IMR-90 (cell line): ENCODE data around the gene SREK1. TPM values are rescaled to one million over a fixed set of nuclear protein-coding genes. Genes with fewer than 3 reads are reported as not detected.
A peak's percentile ranks its signal among the peaks of the same experiment; 100 is the strongest.

Experiments
- ATAC-seq: fragments of 200-7000 bp; cut with Tn5 transposase; 2 replicates; pipeline ENCODE4 v1.9.1; 2020; ENCODE audit warnings: low read depth, mild to moderate bottlenecking, moderate library complexity
- BruUV-seq: library from RNA; stranded (reverse); fragments of 400-500 nt; replicated peaks from 2 replicates; lab custom pipeline; 2021; lab: Mats Ljungman, UMichigan
- CTCF ChIA-PET: fragments of 300-600 bp; formaldehyde crosslinking; extraction: SDS; loops from one replicate; lab custom pipeline; 2021; ENCODE audit warnings: antibody characterized with exemption; lab: Yijun Ruan, JAX
- POLR2A ChIA-PET: fragments of 300-600 bp; sonication (Branson Sonifier 250); formaldehyde crosslinking; loops from one replicate; lab custom pipeline; 2022; ENCODE audit warnings: antibody characterized with exemption; ENCODE audit not compliant: unreplicated experiment; lab: Charles Lee
- DNase-seq: peaks from one replicate; pipeline ENCODE4 v3.0.0; 2013
- H2AFZ ChIP-seq: replicated peaks from 2 replicates; pipeline ENCODE3; 2013; ENCODE audit warnings: low read length, mild to moderate bottlenecking; ENCODE audit not compliant: poor library complexity
- H2AK5ac ChIP-seq: 2 replicates; pipeline ENCODE4 v1.6.1; 2013; ENCODE audit warnings: low read depth, low read length, inconsistent platforms
- H2AK9ac ChIP-seq: replicated peaks from 2 replicates; pipeline ENCODE3; 2013; ENCODE audit warnings: mild to moderate bottlenecking, low read depth, low read length, moderate library complexity; ENCODE audit not compliant: poor library complexity
- H2BK120ac ChIP-seq: 2 replicates; pipeline ENCODE4 v1.6.1; 2013; ENCODE audit warnings: low read depth, low read length, inconsistent platforms
- H2BK15ac ChIP-seq: 3 replicates; pipeline ENCODE4 v1.6.1; 2013; ENCODE audit warnings: low read depth, low read length, inconsistent platforms
- H2BK20ac ChIP-seq: 2 replicates; pipeline ENCODE4 v1.6.1; 2013; ENCODE audit warnings: low read depth, mild to moderate bottlenecking, inconsistent platforms, low read length, moderate library complexity
- H2BK5ac ChIP-seq: 2 replicates; pipeline ENCODE4 v1.6.1; 2013; ENCODE audit warnings: mild to moderate bottlenecking, low read depth, low read length, inconsistent platforms; ENCODE audit not compliant: poor library complexity, severe bottlenecking
- H3K14ac ChIP-seq: replicated peaks from 2 replicates; pipeline ENCODE4 v1.6.1; 2013; ENCODE audit warnings: low read depth, low read length, inconsistent platforms
- H3K18ac ChIP-seq: 2 replicates; pipeline ENCODE4 v1.6.1; 2013; ENCODE audit warnings: low read depth, low read length, control low read depth
- H3K23ac ChIP-seq: 2 replicates; pipeline ENCODE4 v1.6.1; 2013; ENCODE audit warnings: low read depth, low read length, inconsistent platforms
- H3K27ac ChIP-seq: 2 replicates; pipeline ENCODE4 v1.5.1; 2013; ENCODE audit warnings: mild to moderate bottlenecking, control low read depth, low read length; ENCODE audit not compliant: insufficient read depth
- H3K27me3 ChIP-seq: 2 replicates; pipeline ENCODE4 v1.6.1; 2013; ENCODE audit warnings: low read length; ENCODE audit not compliant: control insufficient read depth, insufficient read depth
- H3K36me3 ChIP-seq: 2 replicates; pipeline ENCODE4 v1.6.1; 2013; ENCODE audit warnings: low read length, mixed read lengths; ENCODE audit not compliant: control insufficient read depth, insufficient read depth
- H3K4ac ChIP-seq: 2 replicates; pipeline ENCODE4 v1.6.1; 2013; ENCODE audit warnings: low read depth, low read length, inconsistent platforms
- H3K4me1 ChIP-seq: 2 replicates; pipeline ENCODE4 v1.6.1; 2013; ENCODE audit warnings: low read length, mixed read lengths; ENCODE audit not compliant: control insufficient read depth, insufficient read depth
- H3K4me2 ChIP-seq: 2 replicates; pipeline ENCODE4 v1.6.1; 2013; ENCODE audit warnings: low read depth, mild to moderate bottlenecking, control low read depth, low read length, moderate library complexity
- H3K4me3 ChIP-seq: 2 replicates; pipeline ENCODE4 v1.5.1; 2013; ENCODE audit warnings: low read depth, mild to moderate bottlenecking, control low read depth, low read length, moderate library complexity; ENCODE audit not compliant: insufficient read depth
- H3K56ac ChIP-seq: 2 replicates; pipeline ENCODE4 v1.6.1; 2013; ENCODE audit warnings: low read length, inconsistent platforms; ENCODE audit not compliant: insufficient read depth; ENCODE audit errors: extremely low read depth
- H3K79me1 ChIP-seq, 2 experiments: 2 replicates each; pipeline ENCODE4 v1.6.1; 2013; ENCODE audit warnings: low read length in 2 of 2, inconsistent platforms in 1 of 2, low read depth in 1 of 2
- H3K9ac ChIP-seq: 2 replicates; pipeline ENCODE4 v1.6.1; 2013; ENCODE audit warnings: low read depth, low read length, control low read depth
- H3K9me1 ChIP-seq: 2 replicates; pipeline ENCODE4 v1.6.1; 2013; ENCODE audit warnings: low read length, inconsistent platforms; ENCODE audit not compliant: insufficient read depth
- H3K9me3 ChIP-seq: 2 replicates; pipeline ENCODE4 v1.6.1; 2013; ENCODE audit warnings: low read length; ENCODE audit not compliant: control insufficient read depth, insufficient read depth
- H4K20me1 ChIP-seq: 2 replicates; pipeline ENCODE4 v1.6.1; 2013; ENCODE audit warnings: low read length, inconsistent platforms; ENCODE audit not compliant: insufficient read depth
- H4K5ac ChIP-seq: 2 replicates; pipeline ENCODE4 v1.6.1; 2013; ENCODE audit warnings: mild to moderate bottlenecking, low read depth, low read length, control low read depth
- H4K8ac ChIP-seq, 2 experiments: 2 replicates each; pipeline ENCODE4 v1.6.1; 2013; ENCODE audit warnings: low read depth in 2 of 2, low read length in 2 of 2, control low read depth in 1 of 2, inconsistent platforms in 1 of 2
- H4K91ac ChIP-seq: 2 replicates; pipeline ENCODE4 v1.6.1; 2013; ENCODE audit warnings: low read depth, low read length, inconsistent platforms; ENCODE audit not compliant: insufficient read depth
- CHD1 ChIP-seq: IDR thresholded peaks from 2 replicates; pipeline ENCODE4 v1.6.1; 2012; ENCODE audit warnings: low read depth, low read length, improper control_type of control experiment
- CTCF ChIP-seq: conservative IDR thresholded peaks from 2 replicates; pipeline ENCODE4 v1.5.1; 2012; ENCODE audit warnings: mild to moderate bottlenecking, low read depth, low read length, improper control_type of control experiment
- ELK1 ChIP-seq: fragments of 150-350 bp; IDR thresholded peaks from 2 replicates; pipeline ENCODE4 v1.6.1; 2016; ENCODE audit warnings: low read depth, mild to moderate bottlenecking, low read length, moderate library complexity, borderline replicate concordance
- FOS ChIP-seq: fragments of 150-350 bp; IDR thresholded peaks from 2 replicates; pipeline ENCODE4 v1.6.1; 2016; ENCODE audit warnings: low read depth, low read length
- RAD21 ChIP-seq: IDR thresholded peaks from 2 replicates; pipeline ENCODE4 v1.6.1; 2012; ENCODE audit warnings: low read length, improper control_type of control experiment
- RCOR1 ChIP-seq: IDR thresholded peaks from 2 replicates; pipeline ENCODE4 v1.6.1; 2012; ENCODE audit warnings: mild to moderate bottlenecking, low read length, improper control_type of control experiment; ENCODE audit not compliant: insufficient replicate concordance
- SMC3 ChIP-seq: fragments of 150-350 bp; IDR thresholded peaks from 2 replicates; pipeline ENCODE4 v1.6.1; 2016; ENCODE audit warnings: low read depth, mild to moderate bottlenecking, antibody characterized with exemption, low read length, moderate library complexity
- WGBS, 2 experiments: methylation state at CpG; one replicate each; pipeline versions ENCODE4 v1.1.5 to v1.1.7; 2013; ENCODE audit warnings: missing lambda C conversion rate in 2 of 2; ENCODE audit not compliant: insufficient read length in 1 of 2; ENCODE audit errors: extremely low coverage in 2 of 2; 5-methylcytosine and 5-hydroxymethylcytosine counted together
- dilution Hi-C: fragments of 300-500 bp; cut with HindIII; formaldehyde crosslinking; loops from one replicate; pipeline ENCODE4 v1.14.3; 2018; ENCODE audit warnings: low sequenced_read_pairs; ENCODE audit not compliant: unreplicated experiment
- in situ Hi-C: fragments of 300-500 bp; cut with MboI; formaldehyde crosslinking; loops from 3 replicates; pipeline ENCODE4 v1.14.3; 2019; ENCODE audit warnings: low sequenced_read_pairs, inconsistent platforms, mixed read lengths
- intact Hi-C: fragments of 100-400 bp; cut with micrococcal nuclease; formaldehyde crosslinking; loops from 2 replicates; pipeline ENCODE4 v1.10.0; 2022
- polyA plus RNA-seq, 3 experiments: library from polyadenylated mRNA; depleted of rRNA; stranded (reverse); fragments of >200 nt; gene quantifications; 2 replicates each; pipeline ENCODE4 v1.2.3, GENCODE V29; 2012; ENCODE audit warnings: low replicate concordance in 1 of 3
- total RNA-seq: library from RNA; depleted of rRNA; stranded (reverse); fragments of >200 nt; gene quantifications from 2 replicates; pipeline ENCODE4 v1.2.3, GENCODE V29; 2012

The SREK1 gene
- total and polyA plus RNA-seq, 2 of the 4 experiments (the other 2 are of a cell fraction) = 23.0 to 36.2 TPM

- POLR2A ChIA-PET = no interaction called here
These were observed 79.5 kb downstream of the SREK1 start for GRCh38 chr5:66223637-66224036.

More at GRCh38 chr5:66223637-66224036, 79.5 kb downstream of the SREK1 start:
- Histone ChIP-seq H3K9ac (no peak overlapping the region), H3K4ac (no peak overlapping the region), H3K9me1 (no peaks in the 10 kb centered on the region), H2AK9ac (no peak overlapping the region), H3K23ac (no peak overlapping the region), H3K18ac (no peak overlapping the region), H4K20me1 (no peaks in the 10 kb centered on the region), H2AFZ (no peak overlapping the region), H2BK20ac (no peak overlapping the region), H2BK15ac (no peak overlapping the region), H3K56ac (no peak overlapping the region), H2BK5ac (no peak overlapping the region), H3K4me3 (no peak overlapping the region), H4K5ac (no peak overlapping the region), H3K27me3 (no peaks in the 10 kb centered on the region; the same call in none of the 2 replicates), H3K79me1 (no peaks in the 10 kb centered on the region), H3K36me3 (no peaks in the 10 kb centered on the region), H3K27ac (no peak overlapping the region), H4K8ac (no peak overlapping the region), H4K91ac (no peak overlapping the region), H3K4me2 (no peak overlapping the region), H3K4me1 (no peaks in the 10 kb centered on the region), H3K14ac (no peak overlapping the region), H3K9me3 (peaks cover 3% of the 10 kb centered on the region), H2BK120ac (no peak overlapping the region), H2AK5ac (no peak overlapping the region)
- TF ChIP-seq RAD21 (peak; percentile 18; the same call in 1 of the 2 replicates), ELK1 (no peak), CHD1 (no peak), RCOR1 (no peak), FOS (no peak), CTCF (peak; percentile 35), SMC3 (no peak)
- WGBS, 2 experiments = no CpG with 5 or more reads among the region's 4 CpGs
- CTCF ChIA-PET = interaction anchor here (1.0 kb wide), 1 partner anchor 9 kb away, joined by 3 read pairs; no protein-coding TSS in a partner anchor
- in situ Hi-C loops = no loop called here
- ATAC-seq (peak; percentile 54; the same call in 1 of the 2 replicates), DNase-seq (no peak)
- dilution Hi-C loops = no loop called here
- intact Hi-C loops = no loop called here
- no TSS peak for BruUV-seq
